Spleen (tissue), 7 donors: ENCODE data around the gene ZC3H12D.
"Not testable (repeated sequence)": the region's sequence is repeated elsewhere in the genome, so short reads cannot be mapped to it uniquely, and the experiment has no call there.

ENCODE experiments used
- CTCF ChIP-seq, 11 experiments: fragments of 200-600 bp in 7 of 11; fragments of 450-650 bp in 4 of 11; sonication (generic) in 4 of 11; IDR thresholded peaks in 8 of 11; conservative IDR thresholded peaks in 3 of 11; 1 replicate in 7 of 11; 2 replicates in 4 of 11; pipeline versions ENCODE4 v1.4.0 to v1.8.0; 2016 to 2021; ENCODE audit warnings: antibody characterized with exemption in 11 of 11, inconsistent platforms in 4 of 11, mild to moderate bottlenecking in 1 of 11
- POLR2A ChIP-seq, 3 donors: fragments of 450-650 bp; IDR thresholded peaks; one replicate each; pipeline ENCODE4 v1.5.1; 2017; ENCODE audit warnings: antibody characterized with exemption in 3 of 3, mild to moderate bottlenecking in 1 of 3
- POLR2AphosphoS5 ChIP-seq, 3 donors: sonication (generic); formaldehyde crosslinking; IDR thresholded peaks; one replicate each; pipeline ENCODE4 v1.5.1; 2017; ENCODE audit warnings: antibody characterized with exemption in 3 of 3
- donor health status: DM: no; HTN: no; CAD: no; lungs with moderate emphysema.
- donor health status: DM: no; HTN: no; CAD: no.
- donor health status: DM: no; HTN: no; CAD: no.

GRCh38 chr6:149494810-149495209, 10.0 kb upstream of the ZC3H12D start:
- TF ChIP-seq CTCF (IDR thresholded peaks at IDR 0.05 in 8 of 11, conservative IDR thresholded peaks at IDR 0.05 in 3 of 11); POLR2AphosphoS5 (IDR thresholded peaks at IDR 0.05); POLR2A (IDR thresholded peaks at IDR 0.05): not testable (repeated sequence)
